Common myeloid progenitor, CD34-positive (primary cell): Measurements from ENCODE around the gene TBC1D23.
"Not testable (repeated sequence)": the region's sequence is repeated elsewhere in the genome, so short reads cannot be mapped to it uniquely, and the experiment has no call there.

Source experiments
- CTCF ChIA-PET: fragments of 350-600 bp; sonication (Branson Sonifier 250); formaldehyde crosslinking; loops from one replicate; lab custom pipeline; 2021; ENCODE audit warnings: antibody characterized with exemption; lab: Charles Lee
- POLR2A ChIA-PET: fragments of 350-600 bp; sonication (Branson Sonifier 250); formaldehyde crosslinking; loops from one replicate; lab custom pipeline; 2021; ENCODE audit warnings: antibody characterized with exemption; lab: Charles Lee
- DNase-seq, 3 donors: peaks; one replicate each; pipeline versions ENCODE4 v3.0.0 to v3.0.0-alpha.2; 2013
- H3K27ac ChIP-seq, 2 experiments: 1 replicate in 1 of 2; 2 replicates in 1 of 2; pipeline ENCODE4 v1.7.0; 2013; ENCODE audit warnings: inconsistent platforms in 2 of 2, low read length in 2 of 2, mild to moderate bottlenecking in 2 of 2, low read depth in 1 of 2, moderate library complexity in 1 of 2; ENCODE audit not compliant: severe bottlenecking in 2 of 2, insufficient read depth in 1 of 2, poor library complexity in 1 of 2
- H3K27me3 ChIP-seq, 5 experiments: replicated peaks in 2 of 5; 1 replicate in 3 of 5; 2 replicates in 2 of 5; pipeline versions ENCODE4 v1.6.1 to v1.7.0; 2013; ENCODE audit warnings: low read length in 4 of 5, mild to moderate bottlenecking in 2 of 5, moderate library complexity in 2 of 5, inconsistent platforms in 1 of 5; ENCODE audit not compliant: insufficient read depth in 5 of 5, control insufficient read depth in 4 of 5
- H3K36me3 ChIP-seq, 4 experiments: 1 replicate in 2 of 4; 2 replicates in 2 of 4; pipeline versions ENCODE4 v1.6.1 to v1.7.0; 2013; ENCODE audit warnings: low read length in 3 of 4, control low read depth in 1 of 4, mild to moderate bottlenecking in 1 of 4; ENCODE audit not compliant: control insufficient read depth in 4 of 4, insufficient read depth in 4 of 4
- H3K4me1 ChIP-seq, 4 experiments: 1 replicate in 3 of 4; 2 replicates in 1 of 4; pipeline versions ENCODE4 v1.6.1 to v1.7.1; 2013; ENCODE audit warnings: low read length in 3 of 4, mild to moderate bottlenecking in 3 of 4, control low read depth in 1 of 4, inconsistent platforms in 1 of 4, moderate library complexity in 1 of 4; ENCODE audit not compliant: control insufficient read depth in 4 of 4, insufficient read depth in 4 of 4; ENCODE audit errors: control extremely low read depth in 1 of 4
- H3K4me3 ChIP-seq, 7 experiments: 1 replicate in 4 of 7; 2 replicates in 3 of 7; pipeline versions ENCODE4 v1.5.1 to v1.7.0; 2013; ENCODE audit warnings: mild to moderate bottlenecking in 7 of 7, low read length in 6 of 7, moderate library complexity in 6 of 7, inconsistent platforms in 2 of 7, low read depth in 2 of 7, control low read depth in 1 of 7; ENCODE audit not compliant: insufficient read depth in 4 of 7, control insufficient read depth in 1 of 7; ENCODE audit errors: extremely low read depth in 1 of 7
- H3K9me3 ChIP-seq, 5 experiments: 1 replicate in 4 of 5; 2 replicates in 1 of 5; pipeline versions ENCODE4 v1.6.1 to v1.7.1; 2013; ENCODE audit warnings: low read length in 4 of 5, mild to moderate bottlenecking in 2 of 5, inconsistent platforms in 1 of 5, low read depth in 1 of 5, moderate library complexity in 1 of 5; ENCODE audit not compliant: control insufficient read depth in 4 of 5, insufficient read depth in 2 of 5; ENCODE audit errors: control extremely low read depth in 1 of 5
- WGBS: methylation state at CpG from one replicate; pipeline ENCODE4 v1.1.5; 2013; ENCODE audit not compliant: insufficient coverage; 5-methylcytosine and 5-hydroxymethylcytosine counted together

Gene TBC1D23

GRCh38 chr3:100262925-100263324 is 2.1 kb downstream of the TBC1D23 start:
- H3K4me1 ChIP-seq, result peaks cover 5 to 17% (median 16%) of the 10 kb centered on the region in 4 experiments
- H3K27me3 ChIP-seq, POLR2A ChIA-PET, DNase-seq, H3K27ac ChIP-seq, H3K4me3 ChIP-seq, H3K9me3 ChIP-seq, H3K36me3 ChIP-seq: not testable (repeated sequence)
- CTCF ChIA-PET, result interaction anchor here (1.8 kb wide), 1 partner anchor 36 kb away, joined by 3 read pairs; no protein-coding TSS in a partner anchor
- 89% methylated on average over 7 of the region's 11 CpGs for WGBS

- H3K27ac ChIP-seq, result no peak overlapping the region
- 95% methylated on average over 2 of the region's 2 CpGs for WGBS
- no peaks in the 10 kb centered on the region for H3K27me3 ChIP-seq
- ChIA-PET CTCF (interaction anchor here (1.3 kb wide), 1 partner anchor 14 kb away, joined by 3 read pairs; no protein-coding TSS in a partner anchor), POLR2A (no interaction called here)
- H3K9me3 ChIP-seq, result no peaks in the 10 kb centered on the region
- no peak overlapping the region for H3K4me3 ChIP-seq
- peaks cover 0 to 2% (median 0%) of the 10 kb centered on the region in 4 experiments for H3K36me3 ChIP-seq
- DNase-seq, result no peak
- peaks cover 5 to 17% (median 16%) of the 10 kb centered on the region in 4 experiments for H3K4me1 ChIP-seq
Observed at GRCh38 chr3:100263583-100263982, 2.8 kb downstream of the TBC1D23 start.

GRCh38 chr3:100264242-100264641 is 3.5 kb downstream of the TBC1D23 start:
- Histone ChIP-seq H3K27me3 (no peaks in the 10 kb centered on the region), H3K27ac (no peak overlapping the region), H3K36me3 (peaks cover 0 to 2% (median 0%) of the 10 kb centered on the region in 4 experiments), H3K4me3 (no peak overlapping the region), H3K9me3 (no peaks in the 10 kb centered on the region), H3K4me1 (peaks cover 5 to 17% (median 16%) of the 10 kb centered on the region in 4 experiments)
- no peak for DNase-seq
- WGBS, result 100% methylated on average over 1 of the region's 2 CpGs
- ChIA-PET POLR2A (no interaction called here), CTCF (interaction anchor here (1.0 to 1.3 kb wide), 2 partner anchors 10 to 13 kb away, joined by 3 read pairs; no protein-coding TSS in a partner anchor)

GRCh38 chr3:100265016-100265415 is 4.2 kb downstream of the TBC1D23 start:
- POLR2A ChIA-PET, result no interaction called here
- no peaks in the 10 kb centered on the region for H3K9me3 ChIP-seq
- H3K4me1 ChIP-seq, result peaks cover 5 to 18% (median 15%) of the 10 kb centered on the region in 4 experiments
- no peak overlapping the region for H3K4me3 ChIP-seq
- no peak overlapping the region for H3K27ac ChIP-seq
- peaks cover 0 to 2% (median 0%) of the 10 kb centered on the region in 4 experiments for H3K36me3 ChIP-seq
- CTCF ChIA-PET, result interaction anchor here (1.0 to 1.3 kb wide), 2 partner anchors 11 to 12 kb away, joined by 3 read pairs; no protein-coding TSS in a partner anchor
- no peaks in the 10 kb centered on the region for H3K27me3 ChIP-seq
- DNase-seq, result no peak
- WGBS, result no CpG with 5 or more reads among the region's 1 CpG

- Histone ChIP-seq H3K36me3 (peaks cover 0 to 4% (median 0%) of the 10 kb centered on the region in 4 experiments), H3K4me1 (peaks cover 5 to 13% (median 7%) of the 10 kb centered on the region in 4 experiments), H3K27me3 (no peaks in the 10 kb centered on the region), H3K9me3 (no peaks in the 10 kb centered on the region), H3K4me3 (no peak overlapping the region), H3K27ac (no peak overlapping the region)
- no peak for DNase-seq
- ChIA-PET CTCF (interaction anchor here (0.6 kb wide), 1 partner anchor 29 kb away, joined by 3 read pairs; no protein-coding TSS in a partner anchor), POLR2A (no interaction called here)
- WGBS, result no CpG with 5 or more reads among the region's 1 CpG
Observed at GRCh38 chr3:100266531-100266930, 5.7 kb downstream of the TBC1D23 start.

- Histone ChIP-seq H3K27ac (no peak overlapping the region), H3K36me3 (peaks cover 0 to 4% (median 0%) of the 10 kb centered on the region in 4 experiments), H3K27me3 (no peaks in the 10 kb centered on the region), H3K4me3 (no peak overlapping the region), H3K9me3 (no peaks in the 10 kb centered on the region), H3K4me1 (peaks cover 0 to 5% (median 0%) of the 10 kb centered on the region in 4 experiments)
- CTCF ChIA-PET, result interaction anchor here (1.2 kb wide), 1 partner anchor 14 kb away, joined by 3 read pairs; no protein-coding TSS in a partner anchor
- DNase-seq, result no peak
- POLR2A ChIA-PET, result no interaction called here
Observed at GRCh38 chr3:100268156-100268555, 7.4 kb downstream of the TBC1D23 start.

GRCh38 chr3:100269001-100269400 is 8.2 kb downstream of the TBC1D23 start:
- H3K4me1 ChIP-seq, result peaks cover 0 to 5% (median 0%) of the 10 kb centered on the region in 4 experiments
- no peaks in the 10 kb centered on the region for H3K9me3 ChIP-seq
- peaks cover 0 to 4% (median 0%) of the 10 kb centered on the region in 4 experiments for H3K36me3 ChIP-seq
- no CpG with 5 or more reads among the region's 2 CpGs for WGBS
- CTCF ChIA-PET, result interaction anchor here (1.5 kb wide), 1 partner anchor 426 kb away, joined by 6 read pairs; no protein-coding TSS in a partner anchor
- no peak for DNase-seq
- no peak overlapping the region for H3K27ac ChIP-seq
- no peaks in the 10 kb centered on the region for H3K27me3 ChIP-seq
- H3K4me3 ChIP-seq, result no peak overlapping the region
- POLR2A ChIA-PET, result no interaction called here
